NCI-H446 treated with DMSO at 0.1 percent for 48 hours (cell line): ENCODE measurements around the gene CA5B.
"Not testable (repeated sequence)": the region's sequence is repeated elsewhere in the genome, so short reads cannot be mapped to it uniquely, and the experiment has no call there.

Experiments used
- DNase-seq: peaks from one replicate; lab custom pipeline; 2025; lab: John Stamatoyannopoulos, UW

Gene CA5B

DNA sequence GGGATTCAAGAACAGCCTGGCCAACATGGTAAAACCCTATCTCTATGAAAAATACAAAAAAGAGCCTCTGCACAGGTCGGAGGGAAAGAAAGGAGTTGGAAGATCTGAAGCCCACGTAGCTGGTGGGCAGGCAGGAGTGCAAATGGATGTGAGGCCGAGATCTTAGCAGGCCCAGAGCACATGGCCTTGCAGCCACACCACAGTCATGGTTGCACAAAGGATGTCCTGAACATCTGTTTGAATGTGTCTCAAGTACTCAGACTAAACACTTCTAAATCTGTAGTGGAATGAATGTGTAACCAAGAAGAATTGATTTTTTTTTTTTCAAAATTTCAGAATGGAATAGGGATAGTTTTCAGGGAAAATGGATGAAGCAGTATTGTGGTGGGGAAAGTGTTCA is 10.8 kb downstream of the CA5B start:
- no peak for DNase-seq

DNA sequence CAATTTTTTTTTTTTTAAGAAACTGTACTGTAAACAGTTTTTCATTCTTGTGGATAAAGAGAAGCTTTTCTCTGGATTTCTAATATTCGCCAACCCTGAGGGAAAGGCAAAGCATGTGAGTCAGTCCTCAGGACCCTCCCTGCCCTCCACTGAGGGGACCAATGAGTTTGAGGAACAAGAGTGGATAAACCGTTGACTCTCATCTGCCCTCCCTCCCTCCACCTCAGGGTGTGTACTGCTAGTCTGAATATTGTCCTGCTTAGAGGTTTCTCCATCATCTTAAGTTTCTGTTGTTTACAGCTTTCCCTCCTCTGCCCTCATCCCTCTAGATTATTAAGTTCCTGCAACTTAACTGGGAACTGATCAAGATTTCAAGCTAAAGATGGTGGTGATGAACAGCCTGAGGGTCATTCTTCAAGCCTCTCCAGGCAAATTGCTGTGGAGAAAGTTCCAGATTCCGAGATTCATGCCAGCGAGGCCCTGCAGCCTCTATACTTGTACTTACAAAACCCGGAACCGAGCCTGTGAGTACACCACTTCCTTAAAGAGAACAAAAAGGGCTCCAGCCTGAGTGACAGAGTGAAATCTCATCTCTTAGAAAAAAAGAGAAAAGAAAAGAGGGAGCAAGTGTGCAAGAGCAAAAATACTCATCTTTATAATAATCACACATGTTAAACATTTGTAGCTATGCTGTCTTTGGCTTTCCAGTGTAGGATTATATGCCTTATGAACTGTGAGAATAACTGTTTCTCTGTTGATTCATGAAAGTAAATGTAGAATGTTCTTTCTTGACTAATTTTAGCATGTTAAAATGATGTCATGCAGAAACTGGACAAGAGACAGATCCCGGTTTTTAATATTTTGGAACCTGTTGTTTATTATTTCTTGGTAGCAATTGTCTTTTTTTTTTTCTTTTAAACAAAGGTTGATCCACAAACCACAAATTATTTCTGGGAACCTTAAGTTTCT is 11.9 kb downstream of the CA5B start:
- no peak for DNase-seq

DNA sequence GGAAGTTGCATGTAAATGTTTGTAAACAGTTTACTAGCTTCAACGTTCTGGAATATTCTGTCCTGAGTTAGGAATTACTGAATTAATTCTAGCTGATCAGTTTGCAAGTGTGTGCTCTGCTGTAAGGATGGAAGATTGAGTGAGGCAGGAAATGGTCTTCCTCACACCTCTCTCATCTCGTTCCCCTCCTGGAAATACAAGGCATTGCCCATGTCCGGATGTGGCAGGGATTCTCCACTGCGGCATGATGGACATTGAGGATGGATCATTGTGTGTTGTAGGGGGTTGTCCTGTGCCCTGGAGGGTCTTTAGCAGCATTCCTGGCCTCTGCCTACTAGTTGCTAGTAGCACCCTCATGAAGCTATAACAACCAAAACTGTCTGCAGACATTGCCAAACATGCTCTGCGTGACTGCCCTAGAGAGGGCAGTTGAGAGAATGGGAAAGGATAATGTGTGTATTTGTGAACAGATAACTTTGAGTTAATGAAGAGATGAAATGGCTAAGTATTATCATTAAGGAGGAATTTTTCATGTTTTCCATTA is 12.6 kb downstream of the CA5B start:
- DNase-seq: no peak

DNA sequence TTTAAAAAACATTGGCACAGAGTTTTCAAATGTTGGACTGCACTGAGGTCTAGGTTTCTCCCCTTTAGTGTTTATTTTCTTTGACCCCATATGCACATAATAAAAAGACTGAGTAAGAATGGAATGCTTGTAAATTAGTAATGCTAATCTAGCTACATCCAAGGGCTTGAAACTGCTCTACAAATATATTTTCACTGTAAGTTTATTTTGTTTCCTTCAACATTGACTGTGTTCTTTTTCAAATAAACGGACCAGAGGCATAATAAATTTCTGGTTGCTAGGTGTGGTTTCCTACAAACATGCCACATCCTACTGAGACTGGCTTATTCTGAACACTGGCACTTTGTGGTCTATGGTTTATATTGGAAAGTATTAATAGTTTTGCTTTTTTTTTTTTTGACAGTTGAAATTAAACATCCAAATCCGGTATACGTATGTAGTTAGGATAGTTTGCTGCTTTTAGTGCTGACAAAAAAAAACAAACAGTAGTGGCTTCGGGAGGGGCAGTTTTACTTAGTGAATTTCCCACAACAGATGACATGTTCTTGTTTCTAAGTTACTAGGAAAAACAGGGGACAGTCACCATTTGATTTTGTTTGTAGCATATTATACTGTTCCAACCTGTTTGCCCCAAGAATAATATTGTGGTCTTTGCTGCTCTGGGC is 13.2 kb downstream of the CA5B start:
- no peak for DNase-seq

GRCh38 chrX:15755091-15755490 is 17.0 kb downstream of the CA5B start:
- no peak for DNase-seq

GRCh38 chrX:15758140-15758539 is 20.1 kb downstream of the CA5B start:
- no peak for DNase-seq

DNA sequence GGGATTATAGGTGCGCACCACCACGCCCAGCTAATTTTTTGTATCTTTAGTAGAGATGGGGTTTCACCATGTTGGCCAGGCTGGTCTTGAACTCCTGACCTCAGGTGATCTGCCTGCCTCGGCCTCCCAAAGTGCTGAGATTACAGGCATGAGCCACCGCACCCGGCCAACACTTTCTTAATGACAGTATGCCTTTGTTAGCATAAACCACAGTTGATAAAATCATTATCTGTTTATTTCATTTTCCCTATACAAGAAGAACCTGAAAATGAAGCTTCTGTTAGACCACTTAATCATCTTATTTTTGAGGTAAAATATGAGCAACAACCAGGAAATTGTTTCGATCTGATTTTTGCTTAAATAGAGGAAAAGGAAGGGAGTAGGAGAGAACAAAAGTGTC is 21.8 kb downstream of the CA5B start:
- not testable (repeated sequence) for DNase-seq

DNA sequence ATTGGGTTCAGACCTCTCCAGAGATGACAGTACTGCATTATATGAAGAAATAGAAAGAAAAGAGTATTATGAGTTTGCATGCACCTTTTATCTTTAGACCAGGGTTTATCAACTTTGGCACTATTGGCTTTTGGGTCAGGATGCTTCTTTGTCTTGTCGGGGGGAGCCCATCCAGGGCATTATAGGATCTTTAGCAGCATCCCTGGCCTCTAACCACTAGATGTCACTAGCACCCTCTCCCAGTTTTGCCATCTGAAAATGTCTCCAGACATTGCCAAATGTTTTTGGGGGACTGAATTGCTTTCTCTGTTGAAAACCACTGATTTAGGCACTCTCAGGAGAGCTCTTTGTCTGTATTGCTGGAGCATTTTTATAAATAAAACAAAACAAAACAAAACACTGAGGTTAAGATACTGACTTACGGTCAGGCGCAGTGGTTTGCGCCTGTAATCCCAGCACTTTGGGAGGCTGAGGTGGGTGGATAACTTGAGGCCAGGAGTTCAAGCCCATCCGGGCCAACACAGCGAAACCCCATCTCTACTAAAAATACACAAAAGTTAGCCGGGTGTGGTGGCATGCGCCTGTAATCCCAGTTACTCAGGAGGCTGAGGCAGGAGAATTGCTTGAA is 23.6 kb downstream of the CA5B start:
- DNase-seq: no peak

GRCh38 chrX:15769300-15769954 is 31.4 kb downstream of the CA5B start:
- DNase-seq: no peak

GRCh38 chrX:15781961-15782699 is 44.1 kb downstream of the CA5B start:
- no peak for DNase-seq

DNA sequence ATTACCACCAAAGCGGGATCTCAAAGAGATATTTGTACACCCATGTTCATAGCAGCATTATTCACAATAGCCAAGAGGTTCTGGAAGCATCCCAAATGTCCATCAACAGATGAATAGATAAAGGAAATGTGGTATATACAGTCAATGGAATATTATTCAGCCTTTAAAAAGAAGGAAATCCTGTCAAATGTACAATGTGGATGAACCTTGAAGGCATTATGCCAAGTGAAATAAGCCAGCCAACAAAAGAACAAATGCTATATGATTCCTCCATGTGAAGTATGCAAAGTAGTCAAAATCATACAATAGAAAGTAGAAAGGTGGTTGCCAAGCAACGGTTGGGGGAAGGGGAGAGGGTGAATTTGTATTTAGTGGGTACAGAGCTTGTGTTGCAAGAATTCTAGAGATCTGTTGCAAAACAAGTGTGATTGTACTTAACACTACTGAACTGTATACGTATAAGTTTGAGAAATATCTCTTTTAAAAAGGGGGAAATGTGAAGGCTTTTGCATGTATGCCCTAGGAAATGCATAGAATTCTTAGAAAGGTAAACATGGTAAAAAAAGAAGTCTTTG is 47.2 kb downstream of the CA5B start:
- DNase-seq: no peak

- DNase-seq: no peak
Observed at GRCh38 chrX:15786915-15787314, 48.8 kb downstream of the CA5B start.

DNA sequence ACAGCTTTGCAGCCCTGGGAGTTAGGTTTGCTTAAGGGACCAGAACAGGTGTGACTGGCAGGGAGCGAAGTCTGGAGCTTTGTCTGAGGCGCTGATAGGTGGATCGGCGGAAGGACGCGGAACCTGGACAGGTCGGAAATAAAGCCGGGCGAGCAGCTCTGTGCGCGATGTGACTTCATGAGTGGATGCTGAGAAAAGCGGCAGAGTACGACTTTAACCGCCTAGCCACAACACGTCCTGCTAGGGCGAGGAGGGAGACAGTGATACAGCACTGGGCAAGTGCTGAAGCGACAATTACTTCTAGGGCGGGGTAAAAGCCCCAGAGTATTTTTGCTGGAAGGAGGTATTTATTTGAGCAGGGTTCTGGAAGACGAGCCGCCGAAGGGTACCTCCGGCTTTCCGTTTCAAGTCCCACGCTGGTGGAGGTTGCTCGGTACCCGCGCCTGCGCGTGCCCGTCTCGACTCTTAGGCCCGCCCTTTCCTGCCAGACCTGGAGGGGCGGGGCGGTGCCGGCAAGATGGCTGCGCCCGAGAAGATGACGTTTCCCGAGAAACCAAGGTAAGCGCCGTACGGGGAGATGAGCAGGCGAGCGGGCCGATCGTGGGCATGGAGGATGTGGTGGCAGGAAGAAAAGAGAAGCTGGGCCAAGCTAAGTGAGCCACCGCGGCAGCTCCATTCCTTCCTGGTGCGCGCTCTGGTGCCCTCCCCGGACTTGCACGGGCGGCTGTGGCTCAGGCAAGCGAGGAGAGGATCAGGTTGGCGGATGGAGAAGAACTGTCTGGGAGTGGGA is 52.1 kb downstream of the CA5B start, which contains the start of gene ZRSR2:
Gene ZRSR2, plus strand, starts transcription at position 506 of the 790 bp plus-strand sequence. Its CDS starts 12 bp downstream, at position 518.
- DNase-seq: peak; percentile 40

GRCh38 chrX:15790769-15791290 is 52.8 kb downstream of the CA5B start:
- no peak for DNase-seq

- DNase-seq: no peak
Observed at GRCh38 chrX:15797707-15798106, 59.6 kb downstream of the CA5B start.

DNA sequence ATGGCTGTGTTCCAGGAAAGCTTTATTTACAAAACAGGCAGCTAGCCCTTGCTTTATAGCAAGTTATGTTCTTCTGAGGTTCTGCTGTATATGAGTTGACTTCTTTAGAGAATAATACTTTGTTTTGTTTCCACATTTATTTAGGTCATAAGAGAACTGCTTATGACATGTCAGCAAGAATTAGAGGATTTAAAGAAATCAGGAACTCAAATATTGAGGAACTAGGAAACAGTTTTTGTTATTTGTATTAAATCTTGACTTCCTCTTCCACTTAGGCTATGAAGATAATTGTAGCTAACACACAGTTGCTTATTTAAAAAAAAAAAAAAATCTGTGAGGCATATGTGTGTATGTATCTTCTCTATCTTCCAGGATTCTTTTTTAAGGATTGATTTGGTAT is 66.5 kb downstream of the CA5B start:
- no peak for DNase-seq

GRCh38 chrX:15808254-15808653 is 70.2 kb downstream of the CA5B start:
- DNase-seq: no peak

GRCh38 chrX:15812192-15812938 is 74.3 kb downstream of the CA5B start:
- DNase-seq: no peak

- DNase-seq: peak; percentile 12
Observed at GRCh38 chrX:15813416-15813815, 75.3 kb downstream of the CA5B start.
